Adrenal gland (tissue), 5 donors: ENCODE data around the gene CDC23.

Experiments used
- POLR2A ChIP-seq, 2 donors: fragments of 450-650 bp; IDR thresholded peaks; one replicate each; pipeline ENCODE4 v1.6.1; 2017; ENCODE audit warnings: antibody characterized with exemption in 2 of 2, mild to moderate bottlenecking in 2 of 2, moderate library complexity in 1 of 2
- TF ChIP-seq, protein P1 (sequence below), 6 experiments: fragments of 450-650 bp in 4 of 6; fragments of 200-600 bp in 2 of 6; sonication (generic) in 1 of 6; IDR thresholded peaks; 1 replicate in 5 of 6; 2 replicates in 1 of 6; pipeline versions ENCODE4 v1.5.1 to v1.8.0; 2016 to 2021; ENCODE audit warnings: antibody characterized with exemption in 6 of 6, mild to moderate bottlenecking in 2 of 6, moderate library complexity in 1 of 6
- donor health status: DM: no; HTN: no; CAD: no.

GRCh38 chr5:138226910-138227309 lies 13.8 kb upstream of the CDC23 start:
- TF ChIP-seq, protein P1, sequence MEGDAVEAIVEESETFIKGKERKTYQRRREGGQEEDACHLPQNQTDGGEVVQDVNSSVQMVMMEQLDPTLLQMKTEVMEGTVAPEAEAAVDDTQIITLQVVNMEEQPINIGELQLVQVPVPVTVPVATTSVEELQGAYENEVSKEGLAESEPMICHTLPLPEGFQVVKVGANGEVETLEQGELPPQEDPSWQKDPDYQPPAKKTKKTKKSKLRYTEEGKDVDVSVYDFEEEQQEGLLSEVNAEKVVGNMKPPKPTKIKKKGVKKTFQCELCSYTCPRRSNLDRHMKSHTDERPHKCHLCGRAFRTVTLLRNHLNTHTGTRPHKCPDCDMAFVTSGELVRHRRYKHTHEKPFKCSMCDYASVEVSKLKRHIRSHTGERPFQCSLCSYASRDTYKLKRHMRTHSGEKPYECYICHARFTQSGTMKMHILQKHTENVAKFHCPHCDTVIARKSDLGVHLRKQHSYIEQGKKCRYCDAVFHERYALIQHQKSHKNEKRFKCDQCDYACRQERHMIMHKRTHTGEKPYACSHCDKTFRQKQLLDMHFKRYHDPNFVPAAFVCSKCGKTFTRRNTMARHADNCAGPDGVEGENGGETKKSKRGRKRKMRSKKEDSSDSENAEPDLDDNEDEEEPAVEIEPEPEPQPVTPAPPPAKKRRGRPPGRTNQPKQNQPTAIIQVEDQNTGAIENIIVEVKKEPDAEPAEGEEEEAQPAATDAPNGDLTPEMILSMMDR (IDR thresholded peaks at IDR 0.05) = no peak
- TF ChIP-seq POLR2A (IDR thresholded peaks at IDR 0.05) = no peak
